Endodermal cell (in vitro differentiated cells): ENCODE measurements around the gene CYB5R3. TPM values are rescaled to one million over a fixed set of nuclear protein-coding genes. Genes with fewer than 3 reads are reported as not detected.

ENCODE experiments used
- DNase-seq: peaks from one replicate; pipeline ENCODE4 v3.0.0-alpha.2; 2017
- H3K27ac ChIP-seq: 2 replicates; pipeline ENCODE4 v1.5.1; 2013; ENCODE audit warnings: mild to moderate bottlenecking, low read depth, low read length, moderate library complexity
- H3K27me3 ChIP-seq: 2 replicates; pipeline ENCODE4 v1.6.1; 2013; ENCODE audit warnings: mild to moderate bottlenecking, low read length, moderate library complexity; ENCODE audit not compliant: insufficient read depth, control insufficient read depth, poor library complexity, severe bottlenecking
- H3K36me3 ChIP-seq: 2 replicates; pipeline ENCODE4 v1.7.0; 2013; ENCODE audit warnings: mild to moderate bottlenecking, low read length, moderate library complexity; ENCODE audit not compliant: control insufficient read depth, insufficient read depth
- H3K4me1 ChIP-seq: one replicate; pipeline ENCODE4 v1.7.0; 2013; ENCODE audit warnings: low read length; ENCODE audit not compliant: control insufficient read depth, insufficient read depth
- H3K4me3 ChIP-seq: 2 replicates; pipeline ENCODE4 v1.5.1; 2013; ENCODE audit warnings: mild to moderate bottlenecking, low read length, moderate library complexity
- H3K9ac ChIP-seq: 2 replicates; pipeline ENCODE4 v1.6.1; 2013; ENCODE audit warnings: mild to moderate bottlenecking, low read length, moderate library complexity; ENCODE audit not compliant: poor library complexity, severe bottlenecking; ENCODE audit errors: extremely low read depth
- H3K9me3 ChIP-seq: 2 replicates; pipeline ENCODE4 v1.6.1; 2013; ENCODE audit warnings: mild to moderate bottlenecking, low read length, moderate library complexity; ENCODE audit not compliant: control insufficient read depth
- H3K27ac Mint-ChIP-seq: 2 replicates; pipeline ENCODE4 v1.8.0; 2020; ENCODE audit warnings: mixed read lengths
- H3K27me3 Mint-ChIP-seq: 2 replicates; pipeline ENCODE4 v1.8.0; 2021; ENCODE audit warnings: mild to moderate bottlenecking, mixed read lengths; ENCODE audit not compliant: insufficient read depth
- H3K36me3 Mint-ChIP-seq: 2 replicates; pipeline ENCODE4 v1.8.0; 2020; ENCODE audit warnings: low read depth, mixed read lengths
- H3K4me1 Mint-ChIP-seq: 2 replicates; pipeline ENCODE4 v1.8.0; 2020; ENCODE audit warnings: mixed read lengths
- H3K4me3 Mint-ChIP-seq: 2 replicates; pipeline ENCODE4 v1.8.0; 2020; ENCODE audit warnings: mild to moderate bottlenecking, moderate library complexity, mixed read lengths
- H3K9me3 Mint-ChIP-seq: 2 replicates; pipeline ENCODE4 v1.8.0; 2020; ENCODE audit warnings: mild to moderate bottlenecking, mixed read lengths
- CTCF ChIP-seq: fragments of 200-600 bp; sonication (generic); conservative IDR thresholded peaks from 2 replicates; pipeline ENCODE4 v1.5.0; 2021; ENCODE audit warnings: antibody characterized with exemption, mild to moderate bottlenecking
- WGBS, 2 experiments: methylation state at CpG; one replicate each; pipeline versions ENCODE4 v1.1.5 to v1.1.7; 2013; ENCODE audit warnings: missing lambda C conversion rate in 2 of 2, mixed read lengths in 1 of 2; ENCODE audit not compliant: insufficient coverage in 1 of 2, insufficient read length in 1 of 2; 5-methylcytosine and 5-hydroxymethylcytosine counted together
- total RNA-seq, 2 donors: library from RNA; stranded (reverse); fragmentation: NEBNext Ultra II Directional in 1 of 2; extraction: Animal tissue kit (Norgen Biotek cat#: 25700) in 1 of 2; gene quantifications; 2 replicates in 1 of 2; 3 replicates in 1 of 2; pipeline ENCODE4 v1.2.1, GENCODE V29; 2021

CYB5R3 gene
- total RNA-seq, 2 donors from 2014 or later = 89.5 to 92.4 TPM

GRCh38 chr22:42661985-42662831 is 13.0 kb upstream of the CYB5R3 start:
- Histone ChIP-seq H3K9ac (no peak overlapping the region), H3K9me3 (no peaks in the 10 kb centered on the region), H3K4me3 (peak overlapping the region; percentile 70), H3K27me3 (peaks cover 20% of the 10 kb centered on the region), H3K27ac (no peak overlapping the region), H3K36me3 (no peaks in the 10 kb centered on the region), H3K4me1 (no peaks in the 10 kb centered on the region)
- Mint-ChIP-seq H3K36me3 (no peaks in the 10 kb centered on the region), H3K27ac (no peak overlapping the region), H3K27me3 (peaks cover 24% of the 10 kb centered on the region), H3K4me3 (peak overlapping the region; percentile 40), H3K9me3 (no peaks in the 10 kb centered on the region), H3K4me1 (no peaks in the 10 kb centered on the region)
- peak; percentile 96 for DNase-seq
- 6 to 12% methylated on average over 14 to 68 of the region's 68 CpGs for WGBS, 2 experiments
- TF ChIP-seq CTCF = peak; percentile 92

- Histone ChIP-seq H3K4me1 (no peaks in the 10 kb centered on the region), H3K36me3 (no peaks in the 10 kb centered on the region), H3K27me3 (no peaks in the 10 kb centered on the region), H3K9ac (no peak overlapping the region), H3K9me3 (no peaks in the 10 kb centered on the region), H3K4me3 (no peak overlapping the region), H3K27ac (no peak overlapping the region)
- no peak for TF ChIP-seq CTCF
- no peaks in the 10 kb centered on the region for H3K27me3 Mint-ChIP-seq
- no peak overlapping the region for H3K27ac Mint-ChIP-seq
- 89 to 90% methylated on average over 8 of the region's 8 CpGs for WGBS, 2 experiments
- no peak overlapping the region for H3K4me3 Mint-ChIP-seq
- no peaks in the 10 kb centered on the region for H3K36me3 Mint-ChIP-seq
- H3K4me1 Mint-ChIP-seq = peaks cover 13% of the 10 kb centered on the region
- DNase-seq = no peak
- no peaks in the 10 kb centered on the region for H3K9me3 Mint-ChIP-seq
Observed at GRCh38 chr22:42656578-42656977, 7.4 kb upstream of the CYB5R3 start.

GRCh38 chr22:42655693-42656092 is 6.5 kb upstream of the CYB5R3 start:
- H3K27ac Mint-ChIP-seq = no peak overlapping the region
- Histone ChIP-seq H3K27me3 (no peaks in the 10 kb centered on the region), H3K9ac (no peak overlapping the region), H3K4me1 (no peaks in the 10 kb centered on the region), H3K27ac (no peak overlapping the region), H3K4me3 (no peak overlapping the region), H3K9me3 (no peaks in the 10 kb centered on the region), H3K36me3 (no peaks in the 10 kb centered on the region)
- no peak for TF ChIP-seq CTCF
- no peak overlapping the region for H3K4me3 Mint-ChIP-seq
- no peaks in the 10 kb centered on the region for H3K36me3 Mint-ChIP-seq
- WGBS, 2 experiments = 79 to 82% methylated on average over 6 to 9 of the region's 9 CpGs
- DNase-seq = peak; percentile 50
- H3K9me3 Mint-ChIP-seq = no peaks in the 10 kb centered on the region
- no peaks in the 10 kb centered on the region for H3K27me3 Mint-ChIP-seq
- peaks cover 13% of the 10 kb centered on the region for H3K4me1 Mint-ChIP-seq
